ENCODE data around the gene TBC1D2B.

The TBC1D2B gene

DNA sequence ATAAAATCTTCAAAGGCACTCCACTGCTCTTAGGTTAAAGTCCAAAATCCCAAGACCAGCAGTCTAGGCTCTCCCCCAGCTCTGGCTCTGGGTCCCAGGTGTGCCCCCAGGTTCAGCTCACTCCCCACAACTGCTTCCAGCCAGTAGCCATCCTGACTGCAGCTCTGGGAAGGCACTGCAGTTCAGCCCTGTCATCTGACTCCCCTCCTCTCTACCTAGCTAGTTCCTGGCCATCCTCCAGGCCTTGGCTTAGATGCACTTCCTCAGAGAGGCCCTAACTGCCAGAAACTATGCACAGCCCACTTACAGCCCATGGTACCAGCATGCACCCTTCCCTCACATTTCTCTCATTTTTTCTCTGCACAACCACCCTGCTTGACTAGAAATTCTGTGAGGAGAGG, 25.5 kb downstream of the TBC1D2B start:
- DNase-seq, result peak; percentile 8 to 22

DNA sequence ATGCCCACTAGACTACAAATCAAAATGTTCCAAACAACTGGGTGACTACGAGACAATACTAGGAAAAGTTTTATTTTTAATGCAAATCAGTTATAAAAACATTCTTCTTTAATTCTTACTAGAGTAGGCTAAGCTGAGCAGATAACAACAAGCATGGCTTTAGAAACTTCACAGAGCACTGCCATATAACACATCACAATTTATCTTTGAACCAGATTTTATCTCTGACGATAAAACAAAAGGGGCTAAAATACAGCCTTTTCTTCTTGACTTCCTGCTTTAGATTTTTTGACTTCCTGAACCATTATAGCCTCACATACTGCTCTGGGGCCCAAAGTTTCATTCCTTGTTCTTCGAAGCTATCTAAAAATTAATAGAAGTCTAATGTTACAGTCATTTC, 25.9 kb downstream of the TBC1D2B start:
- DNase-seq, result no peak

DNA sequence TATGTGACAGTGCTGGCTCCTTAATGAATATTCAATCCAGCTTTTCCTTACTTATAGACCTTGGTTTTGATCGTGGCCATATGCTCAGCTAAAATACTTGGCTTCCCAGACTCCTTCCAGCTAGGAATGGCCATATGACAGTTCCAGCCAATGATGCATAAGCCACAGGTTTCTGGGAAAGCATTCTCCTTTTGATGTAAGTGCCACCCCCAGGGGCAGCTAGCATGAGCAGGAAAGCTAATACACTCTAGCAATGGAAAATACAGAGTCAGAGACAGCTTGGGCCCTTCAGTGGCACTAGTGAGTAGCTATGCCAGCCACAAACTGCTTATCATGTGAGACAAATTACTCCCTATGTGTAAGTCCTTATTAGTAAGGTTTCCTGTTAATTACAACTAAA, 26.7 kb downstream of the TBC1D2B start:
- no peak for DNase-seq

DNA sequence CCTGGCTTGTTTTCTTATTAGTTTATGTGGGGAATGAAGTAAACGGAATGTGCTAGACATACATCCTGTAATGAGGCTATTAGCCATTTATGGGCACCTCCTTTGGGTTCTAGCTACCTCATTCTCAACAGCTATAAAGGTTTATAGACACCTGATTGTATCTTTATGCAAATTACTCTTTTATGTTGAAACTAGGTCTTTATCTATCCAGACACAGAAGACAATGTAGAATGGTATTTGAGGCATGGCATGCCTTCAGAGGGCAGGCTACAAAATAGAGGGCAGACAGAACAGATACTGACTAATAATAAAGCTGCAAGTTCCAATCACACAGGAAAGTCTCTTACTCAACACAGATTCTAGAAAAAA, 27.1 kb downstream of the TBC1D2B start:
- DNase-seq, result peak in 1 of 2 experiments; percentile 19

DNA sequence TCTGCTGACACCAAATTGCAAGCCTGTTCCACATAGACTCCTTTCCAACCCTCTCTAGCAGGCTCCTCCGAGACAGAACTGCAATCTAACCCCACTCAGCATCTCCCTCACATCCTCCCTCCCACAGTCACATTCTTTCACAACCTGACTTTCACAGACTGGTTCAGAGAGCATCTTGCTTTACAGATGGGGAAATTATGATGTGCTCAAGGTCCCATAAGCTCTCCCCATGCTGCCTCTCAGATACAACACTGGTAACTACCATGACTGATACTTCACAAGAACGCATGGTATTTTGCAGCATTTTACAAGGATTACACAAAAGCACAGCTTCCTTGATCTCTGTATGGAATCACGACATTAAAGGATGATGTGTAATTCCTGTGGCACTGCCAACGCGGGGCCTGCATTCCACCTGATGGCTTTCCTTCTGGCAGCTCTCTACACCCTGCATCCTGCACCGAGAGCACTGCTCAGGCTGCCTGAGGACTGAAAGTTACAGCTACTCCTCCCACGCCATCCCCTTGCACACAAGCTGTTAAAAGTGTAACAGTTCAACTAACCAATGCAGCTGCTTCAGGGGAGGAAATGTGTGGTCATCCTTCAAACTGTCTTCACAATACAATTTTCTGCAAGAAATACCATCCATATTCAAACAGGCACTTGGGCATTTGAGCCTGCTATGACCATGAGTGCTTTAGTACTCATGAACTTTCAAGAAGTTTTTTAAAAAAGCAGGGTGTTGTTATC, 27.6 kb downstream of the TBC1D2B start:
- peak; percentile 79 to 91 for DNase-seq

DNA sequence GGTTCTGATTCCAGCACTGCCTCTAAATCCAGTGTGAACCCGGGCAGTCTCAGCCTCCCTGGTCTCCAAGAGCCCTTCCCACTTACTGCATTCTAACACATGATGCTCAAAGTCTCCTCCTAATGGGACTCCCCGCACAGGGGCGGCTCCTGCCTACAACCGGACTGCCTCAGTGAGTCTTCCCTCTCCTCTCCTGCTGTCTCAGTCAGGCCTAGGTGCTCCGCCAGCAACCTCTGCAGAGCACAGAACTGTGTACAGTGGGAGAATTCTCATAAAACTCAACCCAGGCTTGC, 28.9 kb downstream of the TBC1D2B start:
- DNase-seq, result no peak

DNA sequence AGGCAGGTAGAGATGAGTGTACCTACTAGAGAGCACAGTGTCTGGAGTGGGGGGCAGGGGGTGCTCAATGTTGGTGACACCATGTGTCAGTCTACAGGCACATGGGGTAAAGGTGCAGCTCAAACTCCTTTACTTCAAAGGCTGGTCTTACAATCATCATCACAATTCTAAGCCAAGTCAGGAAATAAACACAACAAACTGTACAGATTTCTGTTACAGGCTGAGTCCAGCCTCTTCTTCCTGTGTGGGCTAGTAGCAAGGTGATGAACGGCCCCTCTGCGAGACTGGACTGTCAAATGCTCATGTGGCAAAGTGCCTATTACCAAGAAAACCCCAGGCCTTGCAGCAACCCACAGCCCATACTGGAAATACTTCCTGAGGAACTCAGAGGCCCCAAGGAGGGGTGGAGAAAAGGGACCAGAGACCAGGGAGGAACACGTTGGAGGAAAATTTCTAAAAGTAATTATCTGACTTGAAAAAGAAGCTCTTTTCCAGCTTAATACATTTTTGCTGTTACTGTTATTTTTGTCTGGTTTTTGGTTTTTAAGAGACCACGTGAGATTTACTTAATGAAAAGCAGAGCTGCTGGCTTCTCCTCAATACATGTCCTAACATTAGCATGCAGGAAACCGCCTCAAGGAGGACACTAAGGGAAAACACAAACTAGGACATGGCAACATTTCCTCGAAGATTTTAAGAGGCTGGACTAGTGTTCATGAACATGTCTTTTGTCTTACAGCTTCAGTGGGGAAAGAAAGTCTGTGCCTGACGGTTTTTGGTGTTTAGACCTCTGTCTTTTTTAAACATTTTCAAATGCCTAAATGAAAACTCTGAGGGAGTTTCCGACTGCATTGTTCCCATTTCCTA, 29.5 kb downstream of the TBC1D2B start:
- peak; percentile 95 to 96 for DNase-seq

DNA sequence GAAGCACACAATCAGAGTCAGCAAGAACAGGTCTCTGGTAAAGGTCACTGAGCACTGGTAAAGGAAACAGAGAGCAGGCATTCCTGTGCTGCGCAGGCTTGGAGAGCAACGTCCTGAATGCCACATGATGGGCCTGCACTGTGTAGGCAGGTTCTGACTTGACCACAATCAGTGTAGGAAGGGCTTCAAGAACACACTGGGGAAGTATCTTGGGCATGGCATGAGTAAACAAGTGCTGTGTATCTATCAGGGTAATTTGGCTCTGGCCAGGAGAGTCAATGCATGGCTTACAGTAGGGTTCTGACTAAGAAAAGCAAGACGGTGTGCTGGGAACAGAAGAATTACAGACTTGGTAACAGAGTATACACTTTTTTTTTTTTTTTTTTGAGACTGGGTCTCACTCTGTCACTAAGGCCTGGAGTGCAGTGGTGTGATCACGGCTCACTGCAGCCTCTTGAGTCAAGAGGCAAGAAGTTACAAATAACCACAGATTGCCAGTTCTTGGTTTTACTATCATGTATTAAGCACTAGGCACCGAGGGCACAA, 30.6 kb downstream of the TBC1D2B start:
- no peak for DNase-seq

DNA sequence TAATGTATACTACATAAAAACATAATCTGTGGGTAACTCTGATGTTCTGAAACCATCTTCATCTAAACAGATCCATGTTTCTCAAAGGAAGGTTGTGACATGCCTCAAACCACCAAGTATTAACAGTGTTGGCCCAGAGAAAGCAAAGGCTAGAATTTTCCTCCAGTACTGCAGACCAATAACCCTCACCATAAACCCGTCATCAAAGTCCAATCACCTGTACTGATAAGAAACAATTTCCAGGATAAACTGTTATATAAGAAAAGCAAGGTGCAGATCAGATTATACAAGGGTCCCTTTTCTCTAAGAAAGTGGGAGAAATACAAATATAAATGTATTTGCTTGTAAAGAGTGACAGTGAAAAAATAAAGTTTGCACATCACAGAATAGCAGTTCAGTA, 32.3 kb downstream of the TBC1D2B start:
- DNase-seq, result no peak

DNA sequence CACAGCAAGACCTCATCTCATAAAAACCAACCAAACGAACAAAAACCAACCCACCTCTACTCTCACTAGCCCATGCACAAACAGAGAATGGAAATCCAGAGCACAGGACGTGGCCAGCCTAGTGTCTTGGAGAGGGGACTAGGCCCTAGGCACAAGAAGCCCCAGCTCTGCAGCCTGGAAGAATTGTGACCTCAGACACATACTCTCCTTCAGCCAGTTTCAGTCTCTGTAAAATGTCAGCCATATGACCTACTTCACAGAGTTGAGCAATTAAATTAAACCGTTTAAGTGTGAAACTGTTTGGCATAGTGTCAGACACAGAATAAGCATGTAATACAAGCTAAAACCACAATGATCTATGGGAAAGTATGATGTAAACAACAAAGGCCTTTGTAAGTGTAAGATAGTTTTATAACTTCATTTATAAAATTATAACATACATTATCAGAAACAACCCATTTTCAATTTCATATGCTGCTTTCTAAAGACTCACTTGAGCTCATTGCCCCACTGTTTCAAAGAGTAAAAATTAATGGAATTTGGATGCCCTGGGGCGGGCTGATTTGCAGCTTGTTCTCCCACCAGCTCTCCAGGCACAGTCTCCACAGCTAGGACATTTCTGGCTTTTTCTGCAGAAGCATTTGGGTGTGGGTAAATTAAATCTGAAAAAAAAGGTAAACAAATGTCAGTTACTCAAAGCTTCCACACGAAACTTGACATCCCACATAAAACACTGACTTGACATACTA, 32.9 kb downstream of the TBC1D2B start:
- peak; percentile 91 to 95 for DNase-seq

DNA sequence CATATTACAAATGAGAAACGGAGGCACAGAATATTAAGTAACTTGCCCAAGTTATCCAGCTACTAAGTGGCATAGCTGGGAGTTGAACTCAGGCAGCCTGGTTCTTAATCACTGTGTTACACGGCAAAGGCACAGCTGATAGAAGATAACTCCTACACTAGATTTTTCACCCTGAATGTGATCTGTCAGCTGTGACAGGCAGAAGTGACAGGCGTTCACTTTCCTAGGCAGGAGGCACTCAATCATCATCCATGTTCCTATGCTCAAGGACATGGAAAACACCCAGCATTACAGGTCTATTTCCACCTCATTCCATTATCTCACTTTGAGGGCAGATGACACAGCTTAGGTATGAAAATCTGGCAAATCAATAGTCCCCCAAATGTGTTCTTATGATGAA, 35.6 kb downstream of the TBC1D2B start:
- no peak for DNase-seq

DNA sequence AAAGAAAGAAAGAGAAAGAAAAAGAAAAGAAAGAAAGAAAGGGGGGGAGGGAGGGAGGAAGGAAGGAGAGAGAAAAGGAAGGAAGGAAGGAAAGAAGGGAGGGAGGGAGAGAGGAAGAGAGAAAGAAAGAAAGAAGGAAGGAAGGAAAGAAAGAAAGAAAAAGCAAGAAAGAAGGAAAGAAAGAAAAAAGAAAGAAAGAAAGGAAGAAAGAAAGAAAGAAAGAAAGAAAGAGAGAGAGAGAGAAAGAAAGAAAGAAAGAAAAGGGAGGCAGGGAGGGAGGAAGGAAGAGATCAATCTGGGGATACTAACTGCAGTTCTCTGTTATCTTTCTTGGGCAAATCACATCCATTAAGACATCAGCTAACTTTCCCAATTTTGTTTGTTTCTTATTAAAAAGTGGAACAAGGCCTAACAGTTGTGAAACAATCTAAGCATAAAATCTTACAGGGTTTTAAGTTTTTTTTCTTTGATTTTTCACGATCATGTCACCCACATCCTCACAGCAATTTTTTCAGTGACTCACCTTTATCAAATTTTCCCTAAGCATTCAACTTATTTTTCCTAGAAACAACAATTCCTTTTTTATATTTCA, 36.8 kb downstream of the TBC1D2B start:
- peak; percentile 11 to 17 for DNase-seq

DNA sequence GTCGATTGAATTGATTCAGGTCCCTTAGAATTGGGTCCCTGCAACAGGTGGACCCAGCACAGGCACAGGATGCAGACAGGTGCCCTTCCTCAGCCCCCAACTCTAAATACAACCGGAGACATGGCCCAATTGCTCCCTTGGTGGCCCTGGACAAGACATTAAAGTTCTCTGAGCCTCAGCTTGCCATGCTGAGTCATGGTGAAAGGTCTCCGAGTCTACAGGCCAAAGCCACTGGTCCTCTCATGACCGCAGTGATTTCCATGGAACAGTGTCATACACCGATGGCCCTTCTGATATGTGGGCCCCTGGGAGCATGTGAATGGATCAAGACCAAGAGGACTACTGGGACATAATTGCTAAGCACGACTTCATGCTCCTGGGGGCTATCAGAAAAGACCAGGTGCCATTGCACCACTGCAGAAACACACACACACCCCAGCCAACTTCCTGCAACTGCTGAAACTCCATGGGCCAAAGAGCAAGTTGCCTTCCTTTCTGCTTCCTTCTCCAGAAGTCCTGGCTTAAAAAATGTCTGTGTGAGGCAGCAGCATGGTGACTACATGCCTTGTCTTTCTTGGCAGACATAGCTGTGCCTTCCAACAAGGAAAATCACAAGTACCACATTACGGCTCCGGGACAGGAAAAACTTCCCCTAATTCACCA, 38.8 kb downstream of the TBC1D2B start:
- no peak for DNase-seq

DNA sequence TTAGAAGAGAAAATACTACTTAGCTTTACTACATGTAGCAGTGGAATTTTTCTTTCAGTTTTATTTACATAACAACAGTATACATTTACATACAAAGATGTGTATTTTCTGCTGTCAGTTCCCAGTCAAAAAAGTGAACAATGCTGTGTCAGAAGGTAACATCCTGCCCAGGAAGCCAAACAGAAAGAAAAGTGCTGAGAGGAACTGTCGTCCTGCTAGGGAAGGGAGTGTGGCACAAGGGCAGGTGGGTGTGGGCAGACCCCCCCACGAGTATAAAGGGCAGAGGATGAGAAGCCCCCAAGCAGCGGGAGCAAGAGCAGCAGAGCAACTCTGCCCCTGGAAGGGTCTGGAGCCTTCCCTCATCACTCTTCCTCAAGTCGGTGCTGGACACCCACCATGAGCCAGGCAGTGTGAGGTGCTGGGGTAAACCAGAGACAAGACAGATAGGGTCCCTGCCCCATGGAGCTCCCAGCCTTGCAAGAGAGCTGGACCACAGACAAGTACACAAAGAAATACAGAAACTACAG, 39.7 kb downstream of the TBC1D2B start:
- no peak for DNase-seq

DNA sequence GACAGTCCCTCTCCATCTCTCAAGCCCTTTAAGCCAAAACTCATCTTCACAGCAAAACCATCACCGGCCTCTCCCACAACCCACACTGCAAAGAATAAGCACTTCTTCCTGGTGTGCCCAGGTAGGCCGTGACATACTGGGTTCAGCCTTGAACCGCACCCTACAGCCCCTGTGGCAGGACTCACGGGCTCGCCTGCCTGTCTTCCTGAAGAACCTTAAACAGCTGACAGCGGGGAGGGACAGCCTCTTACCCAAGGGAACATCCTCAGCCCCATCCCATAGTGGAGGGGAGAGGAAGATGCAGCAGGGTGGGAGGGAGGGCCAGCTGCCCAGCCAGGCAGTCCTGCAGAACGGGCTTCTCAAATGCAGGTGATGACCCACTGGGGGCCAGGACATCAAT, 40.2 kb downstream of the TBC1D2B start:
- DNase-seq, result no peak

DNA sequence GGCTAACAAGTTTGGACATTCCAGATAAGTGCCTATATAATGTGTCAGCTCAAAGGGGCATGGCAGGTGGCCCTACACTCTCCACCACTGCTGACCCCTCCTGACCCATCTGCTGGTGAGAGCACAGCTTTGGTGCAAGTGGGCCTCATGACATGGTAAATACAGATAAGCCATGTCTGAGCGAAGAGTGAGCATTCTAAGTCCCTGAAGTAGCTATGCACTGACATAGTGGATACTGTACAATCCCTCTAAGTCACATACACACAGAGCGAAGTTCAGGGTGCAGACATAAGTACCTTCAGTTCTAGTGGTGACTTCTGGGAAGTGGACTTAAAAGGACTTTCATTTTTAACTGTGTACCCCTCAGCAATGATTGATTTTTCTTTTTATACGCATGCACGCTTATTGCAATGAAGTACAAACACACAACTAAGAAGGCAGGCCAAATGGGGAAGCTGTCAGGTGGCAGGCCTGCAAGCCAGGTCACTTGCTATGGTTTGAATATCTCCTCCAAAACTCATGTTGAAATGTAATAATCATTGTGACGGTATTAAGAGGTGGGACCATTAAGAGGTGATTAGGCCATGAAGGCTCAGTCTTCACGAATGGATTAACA, 41.5 kb downstream of the TBC1D2B start:
- DNase-seq, result no peak

DNA sequence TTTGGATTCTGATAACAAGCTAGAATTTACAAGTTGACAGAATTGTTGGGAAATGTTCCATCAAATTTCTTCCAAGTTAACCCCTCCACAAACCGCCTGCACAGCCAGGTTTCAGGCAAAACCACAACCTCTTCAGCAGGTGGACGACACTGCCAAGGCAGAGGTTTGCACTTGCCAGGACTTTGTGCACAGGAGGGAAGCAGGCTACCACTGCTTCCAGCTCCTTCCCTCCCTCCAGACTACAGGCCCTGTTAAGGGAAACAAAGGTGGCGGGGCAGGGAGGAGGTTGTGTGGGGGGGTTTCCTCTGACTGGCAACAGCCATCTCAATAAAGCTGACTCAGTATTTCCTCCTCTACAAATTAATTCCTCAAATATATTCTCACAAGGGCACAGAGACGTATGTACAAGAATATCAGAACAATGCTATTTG, 42.2 kb downstream of the TBC1D2B start:
- DNase-seq, result peak; percentile 19 to 40

DNA sequence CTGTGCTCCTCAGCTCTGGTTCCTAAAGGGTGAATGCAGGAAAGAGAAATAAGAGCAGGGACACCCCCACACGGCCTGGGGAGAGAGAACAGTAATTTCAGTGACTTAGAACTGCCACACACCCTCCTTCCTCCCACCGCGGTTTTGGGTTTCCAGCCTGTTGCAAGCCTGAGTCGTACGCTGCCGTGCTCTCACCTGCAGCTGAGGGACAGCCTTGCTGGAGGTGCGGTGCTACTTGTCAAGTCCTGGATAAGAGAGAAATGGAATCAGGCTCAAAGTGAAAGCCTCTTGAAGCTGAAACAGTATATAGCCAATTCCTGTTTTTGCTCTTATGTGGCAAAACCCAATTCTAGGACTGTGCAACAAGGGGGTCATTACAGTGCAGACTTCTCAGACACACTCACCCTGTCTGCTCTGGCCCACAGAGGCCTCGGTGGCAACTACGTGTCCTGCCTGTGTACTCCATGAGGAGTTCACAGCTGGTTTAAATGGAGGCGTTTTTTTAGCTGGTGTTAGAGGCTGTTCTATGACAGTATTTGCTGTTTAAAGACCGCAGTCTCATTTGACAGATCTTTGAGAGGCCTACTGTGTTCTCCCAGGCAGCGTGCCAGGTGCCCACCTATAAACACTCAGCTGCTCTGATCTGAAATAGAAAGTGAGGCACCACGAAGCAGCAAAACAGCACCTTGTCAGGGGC, 42.9 kb downstream of the TBC1D2B start:
- DNase-seq, result peak; percentile 69 to 72

DNA sequence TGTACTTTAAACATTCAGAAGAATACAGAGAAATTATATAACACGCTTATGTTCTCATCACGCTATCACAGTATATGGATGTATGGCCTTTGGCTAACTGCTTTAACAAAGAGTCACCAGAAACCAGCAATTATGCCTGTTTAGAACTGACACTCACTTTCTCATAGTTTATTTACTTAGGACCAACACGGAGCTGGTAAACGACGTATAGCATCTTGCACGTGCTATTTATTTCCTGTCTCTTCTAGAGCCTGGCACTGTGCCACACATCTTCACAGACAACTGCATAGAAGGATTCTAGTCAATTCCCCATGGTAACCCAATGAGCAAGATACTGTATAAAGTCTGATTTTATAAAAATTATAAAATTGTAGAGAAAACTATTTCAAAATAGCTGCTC, 43.6 kb downstream of the TBC1D2B start:
- DNase-seq, result no peak

DNA sequence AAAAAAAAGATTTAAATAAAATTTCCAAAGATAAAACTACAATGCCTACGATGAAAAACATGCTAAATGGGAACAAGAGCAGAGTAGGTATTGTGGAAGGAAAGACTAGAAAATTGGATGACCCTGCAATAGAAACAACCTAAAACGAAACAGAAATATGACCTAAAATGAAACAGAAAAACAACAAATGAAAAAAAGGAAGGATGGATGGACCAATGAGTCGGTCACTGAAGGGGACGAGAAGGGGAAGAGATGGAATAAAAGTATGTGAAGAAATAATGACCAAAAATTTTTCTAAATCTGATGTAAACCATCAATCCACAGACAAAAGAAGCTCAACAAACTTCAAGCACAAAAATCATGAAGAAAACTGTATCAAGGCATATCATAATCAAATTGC, 44.8 kb downstream of the TBC1D2B start:
- DNase-seq, result no peak

DNA sequence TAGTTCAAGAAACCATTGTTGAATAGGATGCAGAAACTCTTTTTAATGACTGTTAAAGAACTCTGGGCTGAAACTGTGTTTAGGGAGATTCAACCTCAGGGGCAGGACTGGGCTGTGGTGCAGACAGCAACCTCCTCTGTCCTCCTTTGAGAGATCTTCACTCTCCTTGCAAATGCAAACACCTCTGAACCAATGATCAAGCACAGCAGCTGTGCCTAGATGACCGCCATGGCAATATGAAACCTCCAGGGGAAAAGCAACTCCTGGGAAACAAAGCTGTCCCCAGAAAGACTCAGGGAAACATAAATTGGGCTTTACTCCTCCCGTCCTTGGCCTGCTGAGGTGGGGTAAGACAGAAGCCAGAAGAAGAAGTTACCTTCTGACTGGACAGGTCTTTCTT, 52.6 kb downstream of the TBC1D2B start:
- DNase-seq, result no peak
